HG03521 (cell line): ENCODE measurements around the gene TLL1.

Source experiments
- ATAC-seq: cut with Tn5 transposase; IDR thresholded peaks from one replicate; pipeline ENCODE4 v1.9.1; 2021; ENCODE audit warnings: mild to moderate bottlenecking, moderate library complexity; ENCODE audit not compliant: unreplicated experiment

TLL1 gene

GRCh38 chr4:166042510-166043055 lies 169.5 kb downstream of the TLL1 start:
- no peak for ATAC-seq

- ATAC-seq: no peak
These were observed 170.8 kb downstream of the TLL1 start for GRCh38 chr4:166043801-166044200.

GRCh38 chr4:166044871-166045270 lies 171.8 kb downstream of the TLL1 start:
- ATAC-seq: no peak

GRCh38 chr4:166045457-166045856 lies 172.4 kb downstream of the TLL1 start:
- ATAC-seq: no peak

- no peak for ATAC-seq
These were observed 176.0 kb downstream of the TLL1 start for GRCh38 chr4:166049036-166049435.

- no peak for ATAC-seq
These were observed 191.7 kb downstream of the TLL1 start for GRCh38 chr4:166064721-166065120.

- no peak for ATAC-seq
These were observed 192.3 kb downstream of the TLL1 start for GRCh38 chr4:166065324-166065723.

- ATAC-seq: no peak
These were observed 193.9 kb downstream of the TLL1 start for GRCh38 chr4:166066936-166067335.

- no peak for ATAC-seq
These were observed 194.9 kb downstream of the TLL1 start for GRCh38 chr4:166067915-166068314.

- ATAC-seq: no peak
These were observed 200.7 kb downstream of the TLL1 start for GRCh38 chr4:166073783-166074182.

- no peak for ATAC-seq
These were observed 202.6 kb downstream of the TLL1 start for GRCh38 chr4:166075599-166075998.

- no peak for ATAC-seq
These were observed 204.7 kb downstream of the TLL1 start for GRCh38 chr4:166077782-166078181.

- ATAC-seq: no peak
These were observed 205.3 kb downstream of the TLL1 start for GRCh38 chr4:166078383-166078782.

GRCh38 chr4:166078955-166079354 lies 205.9 kb downstream of the TLL1 start:
- no peak for ATAC-seq

- ATAC-seq: no peak
These were observed 214.5 kb downstream of the TLL1 start for GRCh38 chr4:166087569-166087968.

- no peak for ATAC-seq
These were observed 215.5 kb downstream of the TLL1 start for GRCh38 chr4:166088576-166088975.

- no peak for ATAC-seq
These were observed 218.1 kb downstream of the TLL1 start for GRCh38 chr4:166091146-166091545.

- peak; percentile 80 for ATAC-seq
These were observed 219.0 kb downstream of the TLL1 start for GRCh38 chr4:166091912-166092510.

GRCh38 chr4:166092797-166093290 lies 219.8 kb downstream of the TLL1 start:
- no peak for ATAC-seq

- ATAC-seq: no peak
These were observed 231.6 kb downstream of the TLL1 start for GRCh38 chr4:166104623-166105022.

GRCh38 chr4:166121897-166122296 lies 248.9 kb downstream of the TLL1 start:
- ATAC-seq: no peak

- ATAC-seq: no peak
These were observed 250.5 kb downstream of the TLL1 start for GRCh38 chr4:166123546-166123945.

- no peak for ATAC-seq
These were observed 255.4 kb downstream of the TLL1 start for GRCh38 chr4:166128403-166128802.
